ENCODE data around the gene ZNF620. TPM values are rescaled to one million over a fixed set of nuclear protein-coding genes. Genes with fewer than 3 reads are reported as not detected.

ZNF620 gene
- total RNA-seq, 1 experiment from 2014 or later = 27.1 TPM

DNA sequence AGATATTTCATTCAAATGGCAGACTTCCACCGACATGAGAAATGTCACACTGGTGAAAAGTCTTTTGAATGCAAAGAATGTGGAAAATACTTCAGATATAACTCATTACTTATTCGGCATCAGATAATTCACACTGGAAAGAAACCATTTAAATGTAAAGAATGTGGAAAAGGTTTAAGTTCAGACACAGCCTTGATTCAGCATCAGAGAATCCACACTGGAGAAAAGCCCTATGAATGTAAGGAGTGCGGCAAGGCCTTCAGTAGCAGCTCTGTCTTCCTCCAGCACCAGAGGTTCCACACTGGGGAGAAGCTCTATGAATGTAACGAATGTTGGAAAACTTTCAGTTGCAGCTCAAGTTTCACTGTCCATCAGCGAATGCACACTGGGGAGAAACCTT lies 10.4 kb downstream of the ZNF620 start:
- H3K27ac Mint-ChIP-seq = no peak overlapping the region
- Histone ChIP-seq H3K4ac (ENCODE audit: low read depth, low read length) (no peak overlapping the region), H3K27ac (ENCODE audit: insufficient read length, low read depth, low read length) (no peak overlapping the region), H3K4me1 (ENCODE audit: insufficient read depth, low read length) (no peaks in the 10 kb centered on the region), H2BK5ac (ENCODE audit: insufficient read length, low read length) (no peak overlapping the region), H2BK20ac (ENCODE audit: low read depth, low read length, poor library complexity, severe bottlenecking) (no peak overlapping the region), H3K79me1 (ENCODE audit: insufficient read depth, low read depth, low read length, poor library complexity, severe bottlenecking) (no peaks in the 10 kb centered on the region), H4K91ac (ENCODE audit: insufficient read length, low read depth, low read length) (no peak overlapping the region), H3K23ac (ENCODE audit: insufficient read length, low read depth, low read length) (no peak overlapping the region), H2BK15ac (ENCODE audit: low read depth, low read length) (no peak overlapping the region), H3T11ph (ENCODE audit: low read length) (no peak overlapping the region), H4K8ac (replicated peaks; ENCODE audit: insufficient read length, low read depth, low read length) (peak overlapping the region; percentile 14), H3K23me2 (ENCODE audit: insufficient read length, low read depth, low read length, poor library complexity, severe bottlenecking) (no peaks in the 10 kb centered on the region), H3K4me2 (ENCODE audit: insufficient read depth, insufficient read length, low read length) (no peak overlapping the region), H3K9ac (ENCODE audit: extremely low read depth, insufficient read length, low read length) (no peak overlapping the region), H4K5ac (ENCODE audit: insufficient read length, low read depth, low read length) (no peak overlapping the region), H2BK120ac (ENCODE audit: low read depth, low read length, poor library complexity, severe bottlenecking) (no peak overlapping the region), H2AFZ (ENCODE audit: low read length) (no peak overlapping the region), H2BK12ac (ENCODE audit: insufficient read length, low read depth, low read length) (no peak overlapping the region), H3K18ac (ENCODE audit: insufficient read length, low read depth, low read length) (no peak overlapping the region), H3K56ac (ENCODE audit: insufficient read length, low read depth, low read length) (no peak overlapping the region), H3K9me3 (ENCODE audit: control insufficient read depth, low read depth, low read length) (no peaks in the 10 kb centered on the region), H3K14ac (ENCODE audit: insufficient read depth, low read length) (no peak overlapping the region), H4K20me1 (ENCODE audit: control insufficient read depth, insufficient read depth, insufficient read length) (no peaks in the 10 kb centered on the region), H3K27me3 (ENCODE audit: insufficient read depth, low read length) (no peaks in the 10 kb centered on the region), H2AK5ac (ENCODE audit: insufficient read length, low read length) (no peak overlapping the region), H3K79me2 (ENCODE audit: insufficient read depth, low read length) (no peaks in the 10 kb centered on the region)
- no CpG with 5 or more reads among the region's 5 CpGs for WGBS (ENCODE audit: extremely low coverage, insufficient read length, low lambda C conversion rate)
- peaks cover 25 to 67% (median 60%) of the 10 kb centered on the region in 3 experiments for H3K36me3 Mint-ChIP-seq (ENCODE audit: insufficient read depth in 1 of 3, low read depth in 3 of 3)
- H3K27me3 Mint-ChIP-seq (ENCODE audit: low read depth) = no peaks in the 10 kb centered on the region; the same call in 1 of the 2 replicates
- peaks cover 2 to 3% of the 10 kb centered on the region in 2 experiments; a peak in 3 of 5 replicates for H3K9me3 Mint-ChIP-seq
- DNase-seq = no peak
- H3K4me3 Mint-ChIP-seq = no peak overlapping the region
- TF ChIP-seq, protein P1, sequence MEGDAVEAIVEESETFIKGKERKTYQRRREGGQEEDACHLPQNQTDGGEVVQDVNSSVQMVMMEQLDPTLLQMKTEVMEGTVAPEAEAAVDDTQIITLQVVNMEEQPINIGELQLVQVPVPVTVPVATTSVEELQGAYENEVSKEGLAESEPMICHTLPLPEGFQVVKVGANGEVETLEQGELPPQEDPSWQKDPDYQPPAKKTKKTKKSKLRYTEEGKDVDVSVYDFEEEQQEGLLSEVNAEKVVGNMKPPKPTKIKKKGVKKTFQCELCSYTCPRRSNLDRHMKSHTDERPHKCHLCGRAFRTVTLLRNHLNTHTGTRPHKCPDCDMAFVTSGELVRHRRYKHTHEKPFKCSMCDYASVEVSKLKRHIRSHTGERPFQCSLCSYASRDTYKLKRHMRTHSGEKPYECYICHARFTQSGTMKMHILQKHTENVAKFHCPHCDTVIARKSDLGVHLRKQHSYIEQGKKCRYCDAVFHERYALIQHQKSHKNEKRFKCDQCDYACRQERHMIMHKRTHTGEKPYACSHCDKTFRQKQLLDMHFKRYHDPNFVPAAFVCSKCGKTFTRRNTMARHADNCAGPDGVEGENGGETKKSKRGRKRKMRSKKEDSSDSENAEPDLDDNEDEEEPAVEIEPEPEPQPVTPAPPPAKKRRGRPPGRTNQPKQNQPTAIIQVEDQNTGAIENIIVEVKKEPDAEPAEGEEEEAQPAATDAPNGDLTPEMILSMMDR (conservative IDR thresholded peaks at IDR 0.05) = no peak
- H3K4me1 Mint-ChIP-seq = peaks cover 0 to 3% of the 10 kb centered on the region in 2 experiments; a peak in 1 of 4 replicates

Data from H9 (cell line).